Measurements from ENCODE around the gene FBP2. TPM values are rescaled to one million over a fixed set of nuclear protein-coding genes. Genes with fewer than 3 reads are reported as not detected.
"Not testable (repeated sequence)": the region's sequence is repeated elsewhere in the genome, so short reads cannot be mapped to it uniquely, and the experiment has no call there.

Gene FBP2
- total RNA-seq, 4 donors from 2014 or later = 1.5 TPM; not detected in 3

GRCh38 chr9:94603259-94604160 is 9.9 kb upstream of the FBP2 start:
- H3K4me3 ChIP-seq (ENCODE audit: low read depth, poor library complexity, severe bottlenecking) = no peak overlapping the region
- peak; percentile 21 to 89 for DNase-seq (ENCODE audit: low spot score in 2 of 2)
- intact Hi-C loops (cut with DNase I; ENCODE audit: low total_unique reads) = no loop called here
- WGBS, 2 donors = 23 to 29% methylated on average over 20 to 21 of the region's 21 CpGs
- TF ChIP-seq CTCF (IDR thresholded peaks at IDR 0.05) = no peak
- TF ChIP-seq POLR2A (IDR thresholded peaks at IDR 0.05) = no peak

- WGBS, 2 donors = 83% methylated on average over 6 of the region's 6 CpGs
- intact Hi-C loops (cut with DNase I; ENCODE audit: low total_unique reads) = no loop called here
- H3K4me3 ChIP-seq (ENCODE audit: low read depth, poor library complexity, severe bottlenecking) = no peak overlapping the region
- no peak for DNase-seq (ENCODE audit: low spot score in 2 of 2)
- no peak for TF ChIP-seq CTCF (IDR thresholded peaks at IDR 0.05)
- no peak for TF ChIP-seq POLR2A (IDR thresholded peaks at IDR 0.05)
These were observed 9.0 kb upstream of the FBP2 start for GRCh38 chr9:94602666-94603065.

- intact Hi-C loops (cut with DNase I; ENCODE audit: low total_unique reads) = no loop called here
- 68 to 70% methylated on average over 10 of the region's 10 CpGs for WGBS, 2 donors
- H3K4me3 ChIP-seq (ENCODE audit: low read depth, poor library complexity, severe bottlenecking) = no peak overlapping the region
- DNase-seq (ENCODE audit: low spot score in 2 of 2) = no peak
- TF ChIP-seq POLR2A (IDR thresholded peaks at IDR 0.05) (no peak), CTCF (IDR thresholded peaks at IDR 0.05) (no peak)
These were observed 7.1 kb upstream of the FBP2 start for GRCh38 chr9:94600715-94601114.

- no peak for DNase-seq (ENCODE audit: low spot score in 2 of 2)
- no peak for TF ChIP-seq CTCF (IDR thresholded peaks at IDR 0.05)
- TF ChIP-seq POLR2A (IDR thresholded peaks at IDR 0.05) = no peak
- intact Hi-C loops (cut with DNase I; ENCODE audit: low total_unique reads) = no loop called here
- WGBS, 2 donors = 81 to 86% methylated on average over 8 of the region's 8 CpGs
- H3K4me3 ChIP-seq (ENCODE audit: low read depth, poor library complexity, severe bottlenecking) = no peak overlapping the region
These were observed 6.6 kb upstream of the FBP2 start for GRCh38 chr9:94600258-94600657.

GRCh38 chr9:94599102-94599501 is 5.5 kb upstream of the FBP2 start:
- TF ChIP-seq POLR2A (IDR thresholded peaks at IDR 0.05) (no peak), CTCF (IDR thresholded peaks at IDR 0.05) (no peak)
- H3K4me3 ChIP-seq (ENCODE audit: low read depth, poor library complexity, severe bottlenecking) = no peak overlapping the region
- intact Hi-C loops (cut with DNase I; ENCODE audit: low total_unique reads) = no loop called here
- WGBS, 2 donors = 69 to 77% methylated on average over 7 of the region's 7 CpGs
- DNase-seq (ENCODE audit: low spot score in 2 of 2) = no peak

GRCh38 chr9:94592683-94593082 is 941 bp downstream of the FBP2 start:
- H3K4me3 ChIP-seq (ENCODE audit: low read depth, poor library complexity, severe bottlenecking); intact Hi-C loops (cut with DNase I; ENCODE audit: low total_unique reads): not testable (repeated sequence)
- peak in 1 of 2 donors; percentile 59 for DNase-seq (ENCODE audit: low spot score in 2 of 2)
- 72 to 82% methylated on average over 7 of the region's 7 CpGs for WGBS, 2 donors

Measured in lower leg skin (tissue), 4 donors.